HCT116 (cell line): ENCODE measurements around the gene LPAR2. TPM values are rescaled to one million over a fixed set of nuclear protein-coding genes. Genes with fewer than 3 reads are reported as not detected.

Experiments used
- ATAC-seq: fragments of 200-7000 bp; cut with Tn5 transposase; 2 replicates; pipeline ENCODE4 v1.9.1; 2020; ENCODE audit warnings: mild to moderate bottlenecking, moderate library complexity
- BruUV-seq: library from RNA; stranded (reverse); fragments of 400-500 nt; replicated peaks from 2 replicates; lab custom pipeline; 2021; lab: Mats Ljungman, UMichigan
- CTCF ChIA-PET: fragments of 300-600 bp; sonication (Branson Sonifier 250); formaldehyde crosslinking; loops from one replicate; lab custom pipeline; 2021; ENCODE audit warnings: antibody characterized with exemption; lab: Charles Lee
- POLR2A ChIA-PET: fragments of 300-600, 350-600 bp; sonication (Branson Sonifier 250); formaldehyde crosslinking; loops from one replicate; lab custom pipeline; 2021; ENCODE audit warnings: antibody characterized with exemption; lab: Charles Lee
- RAD21 ChIA-PET, 2 experiments: fragments of 300-600 bp; sonication (Branson Sonifier 250); formaldehyde crosslinking; loops; one replicate each; lab custom pipeline; 2023; ENCODE audit warnings: low total read pairs in 2 of 2; ENCODE audit not compliant: uncharacterized antibody in 2 of 2, unreplicated experiment in 2 of 2, low non-redundant PET in 1 of 2; lab: Charles Lee
- DNase-seq: peaks from one replicate; pipeline ENCODE4 v3.0.0-alpha.2; 2010; ENCODE audit warnings: low read depth, low spot score
- H2AFZ ChIP-seq: fragments of 200-600 bp; shearing (Covaris generic), sonication (generic); 2 replicates; pipeline ENCODE4 v1.6.1; 2017; ENCODE audit warnings: low read depth, mixed run types, mixed read lengths, antibody characterized with exemption, low read length; ENCODE audit not compliant: poor library complexity, severe bottlenecking
- H3K27ac ChIP-seq: 2 replicates; pipeline ENCODE4 v1.5.1; 2012; ENCODE audit warnings: low read depth, low read length
- H3K27me3 ChIP-seq: fragments of 200-600 bp; sonication (generic); 2 replicates; pipeline ENCODE4 v1.6.1; 2016; ENCODE audit warnings: mixed run types, low read length, mixed read lengths; ENCODE audit not compliant: insufficient read depth
- H3K36me3 ChIP-seq, 2 experiments: fragments of 200-500 bp in 1 of 2; fragments of 200-600 bp in 1 of 2; sonication (Bioruptor generic) in 1 of 2; sonication (generic) in 1 of 2; 2 replicates each; pipeline versions ENCODE4 v1.5.1 to v1.6.1; 2014 to 2016; ENCODE audit warnings: low read length in 2 of 2, inconsistent platforms in 1 of 2, mixed read lengths in 1 of 2, mixed run types in 1 of 2; ENCODE audit not compliant: insufficient read depth in 2 of 2, control insufficient read depth in 1 of 2
- H3K4me1 ChIP-seq, 2 experiments: fragments of 200-600 bp in 1 of 2; sonication (generic) in 1 of 2; 2 replicates each; pipeline versions ENCODE4 v1.5.1 to v1.6.1; 2012 to 2017; ENCODE audit warnings: low read length in 2 of 2, inconsistent platforms in 1 of 2, mild to moderate bottlenecking in 1 of 2, mixed read lengths in 1 of 2, mixed run types in 1 of 2, moderate library complexity in 1 of 2; ENCODE audit not compliant: insufficient read depth in 2 of 2, control insufficient read depth in 1 of 2
- H3K4me2 ChIP-seq: fragments of 200-600 bp; sonication (generic); 2 replicates; pipeline ENCODE4 v1.6.1; 2017; ENCODE audit warnings: mixed run types, low read length, mixed read lengths
- H3K4me3 ChIP-seq, 2 experiments: fragments of 200-600 bp in 1 of 2; sonication (generic) in 1 of 2; replicated peaks in 1 of 2; 2 replicates each; pipeline ENCODE4 v1.5.1; 2011 to 2016; ENCODE audit warnings: low read length in 2 of 2, control low read depth in 1 of 2, low read depth in 1 of 2, mild to moderate bottlenecking in 1 of 2, mixed read lengths in 1 of 2, mixed run types in 1 of 2
- H3K79me2 ChIP-seq: fragments of 200-600 bp; sonication (generic); 2 replicates; pipeline ENCODE4 v1.6.1; 2017; ENCODE audit warnings: mild to moderate bottlenecking, mixed run types, low read length, moderate library complexity, mixed read lengths; ENCODE audit not compliant: insufficient read depth
- H3K9ac ChIP-seq: fragments of 200-600 bp; sonication (generic); 2 replicates; pipeline ENCODE4 v1.6.1; 2016; ENCODE audit warnings: low read length, mixed read lengths
- H3K9me2 ChIP-seq: fragments of 200-600 bp; sonication (generic), shearing (Covaris generic); 2 replicates; pipeline ENCODE4 v1.6.1; 2017; ENCODE audit warnings: mixed run types, mild to moderate bottlenecking, moderate library complexity; ENCODE audit not compliant: insufficient read depth
- H3K9me3 ChIP-seq, 2 experiments: fragments of 200-500 bp in 1 of 2; fragments of 200-600 bp in 1 of 2; sonication (Bioruptor generic) in 1 of 2; sonication (generic) in 1 of 2; 2 replicates each; pipeline ENCODE4 v1.6.1; 2014 to 2017; ENCODE audit warnings: low read length in 2 of 2, mixed read lengths in 2 of 2, inconsistent platforms in 1 of 2, low read depth in 1 of 2, mild to moderate bottlenecking in 1 of 2, mixed run types in 1 of 2, moderate library complexity in 1 of 2; ENCODE audit not compliant: control insufficient read depth in 1 of 2, insufficient read depth in 1 of 2
- H4K20me1 ChIP-seq: fragments of 200-600 bp; sonication (generic), shearing (Covaris generic); 2 replicates; pipeline ENCODE4 v1.6.1; 2017; ENCODE audit warnings: mixed run types, mild to moderate bottlenecking, moderate library complexity; ENCODE audit not compliant: insufficient read depth
- CBX3 ChIP-seq: IDR thresholded peaks from 2 replicates; pipeline ENCODE4 v1.6.1; 2012; ENCODE audit warnings: low read depth
- EGR1 ChIP-seq: IDR thresholded peaks from 2 replicates; pipeline ENCODE4 v1.6.1; 2012; ENCODE audit warnings: low read depth
- EZH2 ChIP-seq: fragments of 200-600 bp; sonication (generic); IDR thresholded peaks from 2 replicates; pipeline ENCODE4 v1.6.1; 2017; ENCODE audit warnings: antibody characterized with exemption, mixed run types
- EZH2phosphoT487 ChIP-seq: fragments of 200-600 bp; IDR thresholded peaks from 2 replicates; pipeline ENCODE4 v1.6.1; 2018; ENCODE audit warnings: antibody characterized with exemption, borderline replicate concordance
- FOSL1 ChIP-seq: IDR thresholded peaks from 2 replicates; pipeline ENCODE4 v1.6.1; 2012; ENCODE audit warnings: low read depth
- POLR2AphosphoS5 ChIP-seq: IDR thresholded peaks from 2 replicates; pipeline ENCODE4 v1.6.1; 2011; ENCODE audit warnings: mild to moderate bottlenecking, low read depth, low read length, moderate library complexity
- SIN3A ChIP-seq: IDR thresholded peaks from 2 replicates; pipeline ENCODE4 v1.6.1; 2012; ENCODE audit warnings: low read depth
- YY1 ChIP-seq: IDR thresholded peaks from 2 replicates; pipeline ENCODE4 v1.6.1; 2011; ENCODE audit warnings: low read length, low read depth, moderate library complexity, mild to moderate bottlenecking; ENCODE audit not compliant: insufficient replicate concordance; ENCODE audit errors: extremely low read depth
- intact Hi-C: fragments of 100-400 bp; cut with micrococcal nuclease; formaldehyde crosslinking; loops from 2 replicates; pipeline ENCODE4 v1.10.0; 2022
- total RNA-seq: library from RNA; stranded (reverse); gene quantifications from one replicate; pipeline ENCODE4 v1.2.1, GENCODE V29; 2021; ENCODE audit not compliant: unreplicated experiment
- TF ChIP-seq, protein P1 (sequence below), 3 experiments: fragments of 200-600 bp in 1 of 3; sonication (generic) in 1 of 3; IDR thresholded peaks in 2 of 3; conservative IDR thresholded peaks in 1 of 3; 2 replicates each; pipeline ENCODE4 v1.5.1; 2012 to 2017; ENCODE audit warnings: low read depth in 2 of 3, low read length in 2 of 3, antibody characterized with exemption in 1 of 3, borderline replicate concordance in 1 of 3, control low read depth in 1 of 3, mild to moderate bottlenecking in 1 of 3, mixed read lengths in 1 of 3, mixed run types in 1 of 3, moderate library complexity in 1 of 3; ENCODE audit not compliant: insufficient read depth in 1 of 3
- TF ChIP-seq, protein P2 (sequence below): IDR thresholded peaks from 2 replicates; pipeline ENCODE4 v1.6.1; 2012

Gene LPAR2
- total RNA-seq, 1 experiment from 2014 or later, result 28.2 TPM

DNA sequence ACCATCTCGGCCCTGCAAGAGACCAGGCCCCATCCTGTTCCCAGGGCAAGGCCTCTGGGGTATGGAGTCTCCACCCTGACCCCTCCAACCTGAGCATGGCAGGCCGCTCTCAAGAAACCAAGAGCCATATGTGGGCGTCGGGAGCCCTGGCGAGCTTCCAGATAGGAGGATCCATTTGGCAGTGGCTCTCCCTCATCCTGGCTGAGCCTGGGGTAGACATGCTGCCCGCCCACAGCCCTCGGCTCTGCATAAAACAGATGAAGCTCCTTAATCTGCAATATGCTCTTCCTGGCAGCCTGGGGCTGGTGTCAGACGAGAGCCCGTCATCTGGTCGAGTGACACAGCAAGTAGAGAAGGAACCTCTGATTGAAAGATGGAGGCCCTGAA, 29.4 kb upstream of the LPAR2 start:
- RAD21 ChIA-PET, result no interaction called here
- no peak for TF ChIP-seq EZH2phosphoT487
- TF ChIP-seq, protein P1, sequence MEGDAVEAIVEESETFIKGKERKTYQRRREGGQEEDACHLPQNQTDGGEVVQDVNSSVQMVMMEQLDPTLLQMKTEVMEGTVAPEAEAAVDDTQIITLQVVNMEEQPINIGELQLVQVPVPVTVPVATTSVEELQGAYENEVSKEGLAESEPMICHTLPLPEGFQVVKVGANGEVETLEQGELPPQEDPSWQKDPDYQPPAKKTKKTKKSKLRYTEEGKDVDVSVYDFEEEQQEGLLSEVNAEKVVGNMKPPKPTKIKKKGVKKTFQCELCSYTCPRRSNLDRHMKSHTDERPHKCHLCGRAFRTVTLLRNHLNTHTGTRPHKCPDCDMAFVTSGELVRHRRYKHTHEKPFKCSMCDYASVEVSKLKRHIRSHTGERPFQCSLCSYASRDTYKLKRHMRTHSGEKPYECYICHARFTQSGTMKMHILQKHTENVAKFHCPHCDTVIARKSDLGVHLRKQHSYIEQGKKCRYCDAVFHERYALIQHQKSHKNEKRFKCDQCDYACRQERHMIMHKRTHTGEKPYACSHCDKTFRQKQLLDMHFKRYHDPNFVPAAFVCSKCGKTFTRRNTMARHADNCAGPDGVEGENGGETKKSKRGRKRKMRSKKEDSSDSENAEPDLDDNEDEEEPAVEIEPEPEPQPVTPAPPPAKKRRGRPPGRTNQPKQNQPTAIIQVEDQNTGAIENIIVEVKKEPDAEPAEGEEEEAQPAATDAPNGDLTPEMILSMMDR (IDR thresholded peaks at IDR 0.05 in 2 of 3, conservative IDR thresholded peaks at IDR 0.05 in 1 of 3; ENCODE audit: borderline replicate concordance in 1 of 3, insufficient read depth in 1 of 3, low read depth in 2 of 3, low read length in 2 of 3), result no peak
- TF ChIP-seq, all 23 proteins: peak for 0
- H3K36me3 ChIP-seq, result peaks cover 46 to 68% of the 10 kb centered on the region in 2 experiments
- H3K4me1 ChIP-seq, result peaks cover 6 to 23% of the 10 kb centered on the region in 2 experiments; a peak in 3 of 4 replicates
- H3K27ac ChIP-seq, result no peak overlapping the region
- POLR2A ChIA-PET, result interaction anchor here (0.7 kb wide), 1 partner anchor 56 kb away, joined by 3 read pairs; no protein-coding TSS in a partner anchor
- H3K9ac ChIP-seq, result no peak overlapping the region
- H3K9me3 ChIP-seq, result no peaks in the 10 kb centered on the region
- no peak overlapping the region for H2AFZ ChIP-seq
- no peak overlapping the region for H3K4me2 ChIP-seq
- intact Hi-C loops, result no loop called here
- ATAC-seq (no peak), DNase-seq (no peak)
- H3K9me2 ChIP-seq, result no peaks in the 10 kb centered on the region
- H3K4me3 ChIP-seq, result no peak overlapping the region
- H3K27me3 ChIP-seq, result no peaks in the 10 kb centered on the region
- no TSS peak for BruUV-seq
- H4K20me1 ChIP-seq, result no peaks in the 10 kb centered on the region
- H3K79me2 ChIP-seq, result peaks cover 32% of the 10 kb centered on the region
- CTCF ChIA-PET, result no interaction called here

DNA sequence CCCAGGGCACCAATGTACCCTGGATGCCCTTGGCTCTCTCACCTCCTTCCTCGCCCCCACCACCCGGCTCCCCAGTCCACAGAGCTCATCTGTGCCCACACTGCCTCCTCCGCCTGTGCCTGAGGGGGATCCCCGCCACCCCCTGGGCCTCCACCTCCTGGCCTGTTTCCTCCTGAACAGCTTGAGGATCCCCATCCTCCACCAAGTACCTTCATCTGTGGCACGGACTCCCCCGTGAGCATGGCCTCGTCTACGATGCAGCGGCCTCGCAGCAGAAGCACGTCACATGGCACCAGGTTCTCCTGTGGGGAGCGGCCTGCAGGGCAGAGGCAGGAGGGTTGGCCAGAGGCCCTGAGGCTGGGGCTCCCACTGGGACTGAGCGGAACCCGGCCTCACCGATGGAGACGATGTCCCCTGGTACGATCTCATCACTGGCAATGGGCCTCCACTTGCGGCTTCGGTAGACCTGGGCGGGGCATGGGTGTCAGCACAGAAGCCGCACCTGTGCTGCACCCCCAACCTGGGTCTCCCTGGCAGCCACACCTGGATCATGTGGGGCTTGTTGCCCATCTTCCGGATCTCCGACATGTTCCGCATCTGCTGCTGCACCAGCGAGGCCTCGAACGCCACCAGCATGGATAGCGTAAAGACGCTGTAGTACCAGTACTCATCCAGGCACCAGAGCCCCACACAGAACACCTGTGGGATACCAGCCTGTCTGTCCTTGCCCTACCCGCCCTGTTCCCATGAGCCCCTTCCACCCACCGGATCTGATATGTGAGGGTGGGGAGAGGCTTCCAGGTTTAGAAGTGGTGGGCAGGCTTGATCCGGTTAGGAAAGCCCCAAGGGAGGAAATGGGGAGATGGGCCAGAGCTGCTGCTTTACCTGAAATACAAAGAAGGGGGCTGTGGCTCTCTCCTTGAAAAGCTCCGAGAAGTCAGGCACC, 28.7 kb upstream of the LPAR2 start:
- Histone ChIP-seq H3K4me2 (no peak overlapping the region), H3K79me2 (peaks cover 25% of the 10 kb centered on the region), H3K4me3 (no peak overlapping the region), H3K9me3 (no peaks in the 10 kb centered on the region), H3K36me3 (peaks cover 52 to 65% of the 10 kb centered on the region in 2 experiments), H4K20me1 (no peaks in the 10 kb centered on the region), H3K27ac (no peak overlapping the region), H3K9me2 (no peaks in the 10 kb centered on the region), H3K27me3 (no peaks in the 10 kb centered on the region), H3K9ac (no peak overlapping the region), H2AFZ (no peak overlapping the region), H3K4me1 (peaks cover 0 to 16% of the 10 kb centered on the region in 2 experiments; a peak in 2 of 4 replicates)
- ATAC-seq (no peak), DNase-seq (no peak)
- BruUV-seq, result no TSS peak
- POLR2A ChIA-PET, result no interaction called here
- CTCF ChIA-PET, result no interaction called here
- RAD21 ChIA-PET, result no interaction called here
- intact Hi-C loops, result no loop called here
- no peak for TF ChIP-seq SIN3A
- no peak for TF ChIP-seq CBX3
- no peak for TF ChIP-seq YY1
- TF ChIP-seq, protein P2, sequence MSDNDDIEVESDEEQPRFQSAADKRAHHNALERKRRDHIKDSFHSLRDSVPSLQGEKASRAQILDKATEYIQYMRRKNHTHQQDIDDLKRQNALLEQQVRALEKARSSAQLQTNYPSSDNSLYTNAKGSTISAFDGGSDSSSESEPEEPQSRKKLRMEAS, result no peak
- no peak for TF ChIP-seq EGR1
- TF ChIP-seq EZH2, result no peak
- no peak for TF ChIP-seq POLR2AphosphoS5
- TF ChIP-seq FOSL1, result no peak
- TF ChIP-seq, all 23 proteins: peak for 0
